Body of pancreas (tissue), 4 donors: Measurements from ENCODE around the gene GPATCH1. TPM values are rescaled to one million over a fixed set of nuclear protein-coding genes. Genes with fewer than 3 reads are reported as not detected.

Experiments
- ATAC-seq: fragments of 150-250 bp; one replicate; pipeline ENCODE4 v1.9.1; 2016
- DNase-seq, 4 donors: peaks; one replicate each; pipeline ENCODE4 v3.0.0-alpha.2; 2019
- H3K27ac ChIP-seq, 4 donors: fragments of 200-600 bp; sonication (generic); 1 replicate in 3 of 4; 2 replicates in 1 of 4; pipeline versions ENCODE4 v1.5.1 to v1.6.1; 2016 to 2019; ENCODE audit warnings: mild to moderate bottlenecking in 1 of 4, mixed read lengths in 1 of 4, moderate library complexity in 1 of 4
- H3K27me3 ChIP-seq, 2 donors: fragments of 200-600 bp; sonication (generic); one replicate each; pipeline ENCODE4 v1.6.0; 2016; ENCODE audit warnings: mild to moderate bottlenecking in 1 of 2
- H3K36me3 ChIP-seq, 2 donors: fragments of 200-600 bp; sonication (generic); replicated peaks in 1 of 2; 2 replicates each; pipeline ENCODE4 v1.5.1; 2016; ENCODE audit warnings: low read depth in 2 of 2; ENCODE audit not compliant: insufficient read depth in 1 of 2
- H3K4me1 ChIP-seq: fragments of 200-600 bp; sonication (generic); one replicate; pipeline ENCODE4 v1.6.0; 2016
- H3K4me3 ChIP-seq, 2 donors: fragments of 200-600 bp; sonication (generic); 1 replicate in 1 of 2; 2 replicates in 1 of 2; pipeline ENCODE4 v1.5.1; 2016 to 2019
- H3K9me3 ChIP-seq, 3 donors: fragments of 200-600 bp; sonication (generic); 1 replicate in 2 of 3; 2 replicates in 1 of 3; pipeline ENCODE4 v1.5.1; 2016
- POLR2A ChIP-seq, 3 donors: fragments of 450-650 bp; IDR thresholded peaks; one replicate each; pipeline ENCODE4 v1.6.1; 2016; ENCODE audit warnings: antibody characterized with exemption in 3 of 3, mild to moderate bottlenecking in 2 of 3
- WGBS, 2 donors: methylation state at CpG; one replicate each; pipeline ENCODE4 v1.1.5; 2017; 5-methylcytosine and 5-hydroxymethylcytosine counted together
- intact Hi-C: fragments of 100-400 bp; cut with DNase I; formaldehyde crosslinking; loops from one replicate; pipeline ENCODE4 v1.15.1; 2023
- total RNA-seq, 2 donors: library from RNA; depleted of rRNA; stranded (reverse); fragments of >200 nt; gene quantifications; one replicate each; pipeline ENCODE4 v1.1.0, GENCODE V29; 2016
- TF ChIP-seq, protein P1 (sequence below), 7 experiments: fragments of 450-650 bp in 4 of 7; fragments of 200-600 bp in 3 of 7; sonication (generic) in 3 of 7; IDR thresholded peaks; one replicate each; pipeline ENCODE4 v1.5.1; 2016 to 2019; ENCODE audit warnings: antibody characterized with exemption in 7 of 7

Gene GPATCH1
- total RNA-seq, 2 donors from 2014 or later = 6.6 to 7.0 TPM

DNA sequence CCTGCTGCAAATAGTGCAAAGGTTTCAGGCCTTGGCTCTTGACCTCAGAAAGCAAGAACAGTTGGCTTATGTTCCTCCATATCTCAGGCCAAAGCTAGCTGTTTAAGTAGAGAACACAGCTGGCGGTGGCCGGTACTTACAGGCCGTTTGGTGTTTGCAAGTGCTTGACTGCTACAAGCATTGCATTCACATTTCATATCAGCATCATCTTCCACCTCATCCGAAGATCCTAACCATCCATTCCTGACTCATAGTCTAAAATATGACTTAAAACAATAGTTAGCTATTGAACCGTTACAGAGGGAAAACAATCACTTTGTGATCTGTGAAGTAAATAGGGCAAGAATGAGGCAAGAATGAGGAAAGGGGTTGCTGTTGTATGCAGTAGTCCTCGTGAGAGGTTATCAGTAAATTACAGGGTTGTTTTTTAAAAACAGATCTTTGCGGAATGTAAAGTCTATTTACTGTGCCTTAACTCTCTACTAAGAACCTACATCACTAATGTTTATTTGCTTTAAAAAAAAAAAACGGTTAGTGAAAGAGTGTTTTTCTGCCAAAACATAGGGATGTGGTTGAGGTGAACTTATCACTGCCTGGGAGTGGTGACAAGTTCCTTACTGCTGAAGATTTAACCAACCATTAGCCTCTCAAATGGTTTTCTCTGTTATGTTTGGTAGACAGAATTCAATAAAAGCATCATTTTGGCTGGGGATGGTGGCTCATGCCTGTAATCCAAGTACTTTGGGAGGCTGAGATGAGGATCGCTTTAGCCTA is 29.3 kb downstream of the GPATCH1 start:
- TF ChIP-seq, protein P1, sequence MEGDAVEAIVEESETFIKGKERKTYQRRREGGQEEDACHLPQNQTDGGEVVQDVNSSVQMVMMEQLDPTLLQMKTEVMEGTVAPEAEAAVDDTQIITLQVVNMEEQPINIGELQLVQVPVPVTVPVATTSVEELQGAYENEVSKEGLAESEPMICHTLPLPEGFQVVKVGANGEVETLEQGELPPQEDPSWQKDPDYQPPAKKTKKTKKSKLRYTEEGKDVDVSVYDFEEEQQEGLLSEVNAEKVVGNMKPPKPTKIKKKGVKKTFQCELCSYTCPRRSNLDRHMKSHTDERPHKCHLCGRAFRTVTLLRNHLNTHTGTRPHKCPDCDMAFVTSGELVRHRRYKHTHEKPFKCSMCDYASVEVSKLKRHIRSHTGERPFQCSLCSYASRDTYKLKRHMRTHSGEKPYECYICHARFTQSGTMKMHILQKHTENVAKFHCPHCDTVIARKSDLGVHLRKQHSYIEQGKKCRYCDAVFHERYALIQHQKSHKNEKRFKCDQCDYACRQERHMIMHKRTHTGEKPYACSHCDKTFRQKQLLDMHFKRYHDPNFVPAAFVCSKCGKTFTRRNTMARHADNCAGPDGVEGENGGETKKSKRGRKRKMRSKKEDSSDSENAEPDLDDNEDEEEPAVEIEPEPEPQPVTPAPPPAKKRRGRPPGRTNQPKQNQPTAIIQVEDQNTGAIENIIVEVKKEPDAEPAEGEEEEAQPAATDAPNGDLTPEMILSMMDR (IDR thresholded peaks at IDR 0.05) = no peak
- no peak for TF ChIP-seq POLR2A (IDR thresholded peaks at IDR 0.05)
- intact Hi-C loops = no loop called here
- H3K27me3 ChIP-seq = no peaks in the 10 kb centered on the region
- H3K4me3 ChIP-seq = no peak overlapping the region
- peaks cover 13 to 18% of the 10 kb centered on the region in 2 donors for H3K36me3 ChIP-seq
- peaks cover 5% of the 10 kb centered on the region for H3K4me1 ChIP-seq
- WGBS, 2 donors = 81 to 83% methylated on average over 9 of the region's 9 CpGs
- no peak for DNase-seq
- H3K9me3 ChIP-seq = no peaks in the 10 kb centered on the region
- ATAC-seq = no peak
- H3K27ac ChIP-seq = no peak overlapping the region

DNA sequence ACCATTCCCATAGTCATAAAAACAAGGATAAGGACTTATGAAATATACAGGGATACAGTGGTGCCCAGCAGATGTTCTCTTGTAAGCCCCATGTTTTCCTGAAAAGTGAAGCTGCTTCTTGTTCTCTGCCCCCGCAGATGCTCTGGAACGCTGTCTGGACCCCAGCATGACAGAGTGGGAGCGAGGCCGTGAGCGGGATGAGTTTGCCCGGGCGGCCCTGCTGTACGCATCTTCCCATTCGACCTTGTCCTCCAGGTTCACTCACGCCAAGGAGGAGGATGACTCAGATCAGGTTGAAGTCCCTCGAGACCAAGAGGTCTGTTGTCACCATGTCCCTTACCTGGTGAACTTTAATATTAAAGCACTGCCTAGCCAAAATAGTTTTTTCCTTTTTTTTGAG is 30.6 kb downstream of the GPATCH1 start:
- ATAC-seq (no peak), DNase-seq (no peak)
- Histone ChIP-seq H3K27me3 (no peaks in the 10 kb centered on the region), H3K27ac (no peak overlapping the region), H3K9me3 (no peaks in the 10 kb centered on the region), H3K36me3 (peaks cover 13 to 20% of the 10 kb centered on the region in 2 donors), H3K4me3 (no peak overlapping the region), H3K4me1 (peaks cover 5% of the 10 kb centered on the region)
- TF ChIP-seq POLR2A (IDR thresholded peaks at IDR 0.05) = no peak
- TF ChIP-seq, protein P1 (IDR thresholded peaks at IDR 0.05) = no peak
- WGBS, 2 donors = 84 to 94% methylated on average over 11 of the region's 11 CpGs
- intact Hi-C loops = no loop called here

GRCh38 chr19:33114312-33114711 is 33.3 kb downstream of the GPATCH1 start:
- H3K27me3 ChIP-seq = no peaks in the 10 kb centered on the region
- intact Hi-C loops = no loop called here
- H3K27ac ChIP-seq = peak overlapping the region in 3 of 4 donors; percentile 15 to 37 (median 23)
- H3K4me1 ChIP-seq = peaks cover 5% of the 10 kb centered on the region
- H3K9me3 ChIP-seq = no peaks in the 10 kb centered on the region
- no peak overlapping the region for H3K4me3 ChIP-seq
- TF ChIP-seq POLR2A (IDR thresholded peaks at IDR 0.05) = no peak
- TF ChIP-seq, protein P1 (IDR thresholded peaks at IDR 0.05) = no peak
- peaks cover 13 to 27% of the 10 kb centered on the region in 2 donors for H3K36me3 ChIP-seq
- ATAC-seq (peak; percentile 50), DNase-seq (peak in 3 of 4 donors; percentile 15 to 42 (median 21))
- 29 to 32% methylated on average over 4 of the region's 4 CpGs for WGBS, 2 donors

- Histone ChIP-seq H3K4me3 (no peak overlapping the region), H3K36me3 (peaks cover 6 to 16% of the 10 kb centered on the region in 2 donors), H3K27ac (no peak overlapping the region), H3K4me1 (peaks cover 5% of the 10 kb centered on the region), H3K9me3 (no peaks in the 10 kb centered on the region), H3K27me3 (no peaks in the 10 kb centered on the region)
- 79 to 95% methylated on average over 7 to 8 of the region's 8 CpGs for WGBS, 2 donors
- intact Hi-C loops = no loop called here
- no peak for ATAC-seq
- no peak for DNase-seq
- no peak for TF ChIP-seq POLR2A (IDR thresholded peaks at IDR 0.05)
- TF ChIP-seq, protein P1 (IDR thresholded peaks at IDR 0.05) = no peak
Measured at GRCh38 chr19:33117501-33117900, 36.5 kb downstream of the GPATCH1 start.

DNA sequence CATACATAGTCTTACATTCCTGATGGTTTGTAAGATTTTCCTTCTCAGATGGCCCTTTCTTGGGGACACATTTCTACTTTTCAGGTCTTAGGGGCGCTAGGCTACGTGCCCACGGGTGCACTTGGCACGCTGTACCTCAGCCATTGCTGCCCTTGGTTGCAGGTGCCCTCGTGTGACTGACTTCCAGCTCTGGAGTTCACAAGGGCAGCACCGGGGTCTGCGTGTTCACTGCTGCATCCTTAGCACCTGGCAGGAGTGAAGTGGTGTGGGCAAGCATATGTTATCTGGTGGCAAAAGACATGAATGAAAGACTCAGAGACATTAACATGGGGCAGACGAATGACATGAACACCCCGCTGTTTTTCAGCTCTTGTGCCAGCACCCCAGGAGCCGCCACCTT is 37.7 kb downstream of the GPATCH1 start:
- DNase-seq = no peak
- H3K27ac ChIP-seq = no peak overlapping the region
- peaks cover 6 to 12% of the 10 kb centered on the region in 2 donors for H3K36me3 ChIP-seq
- no peaks in the 10 kb centered on the region for H3K9me3 ChIP-seq
- ATAC-seq = no peak
- peaks cover 5% of the 10 kb centered on the region for H3K4me1 ChIP-seq
- no peak for TF ChIP-seq POLR2A (IDR thresholded peaks at IDR 0.05)
- TF ChIP-seq, protein P1 (IDR thresholded peaks at IDR 0.05) = no peak
- WGBS, 2 donors = 88 to 90% methylated on average over 10 of the region's 10 CpGs
- intact Hi-C loops = no loop called here
- no peak overlapping the region for H3K4me3 ChIP-seq
- H3K27me3 ChIP-seq = no peaks in the 10 kb centered on the region
